ENCODE measurements around the gene PRSS53.
"Not testable (repeated sequence)": the region's sequence is repeated elsewhere in the genome, so short reads cannot be mapped to it uniquely, and the experiment has no call there.

Gene PRSS53

DNA sequence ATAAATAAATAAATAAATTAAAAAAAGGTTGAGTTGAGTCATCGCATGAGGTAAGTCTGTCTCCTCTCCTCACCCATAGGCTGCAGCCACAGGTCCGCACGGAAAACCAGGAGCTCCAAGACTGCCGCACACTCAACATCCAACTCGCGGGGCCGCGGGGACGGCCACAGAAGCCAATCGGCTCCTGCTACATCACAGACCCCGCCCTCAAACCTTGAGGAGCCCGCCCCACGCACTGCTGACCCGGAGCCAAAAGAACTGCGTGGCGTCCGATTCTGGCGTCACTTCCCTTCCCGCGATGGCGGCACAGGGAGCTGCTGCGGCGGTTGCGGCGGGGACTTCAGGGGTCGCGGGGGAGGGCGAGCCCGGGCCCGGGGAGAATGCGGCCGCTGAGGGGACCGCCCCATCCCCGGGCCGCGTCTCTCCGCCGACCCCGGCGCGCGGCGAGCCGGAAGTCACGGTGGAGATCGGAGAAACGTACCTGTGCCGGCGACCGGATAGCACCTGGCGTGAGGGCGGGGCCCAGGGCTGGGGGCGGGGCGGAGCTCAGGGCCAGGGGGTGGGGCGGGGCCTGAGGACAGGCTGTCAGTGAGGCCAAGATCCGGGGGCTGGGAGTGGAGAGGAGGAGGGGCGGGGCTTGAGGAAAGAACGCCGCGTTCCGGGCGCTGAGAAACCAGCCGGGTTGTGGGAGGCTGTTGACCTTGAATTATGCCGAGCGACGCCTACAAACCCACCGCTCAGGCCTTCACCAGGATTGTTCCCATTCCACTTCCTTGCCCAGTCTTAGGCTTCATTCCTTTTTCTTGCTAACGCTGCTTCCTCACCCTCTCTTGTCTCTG is 28.9 kb upstream of the PRSS53 start, which contains the start of gene KAT8:
TSS of gene KAT8 (plus strand) at position 281 of the 839 bp plus-strand sequence. CDS start at position 299, 18 bp downstream.
- DNase-seq: peak; percentile 93

DNA sequence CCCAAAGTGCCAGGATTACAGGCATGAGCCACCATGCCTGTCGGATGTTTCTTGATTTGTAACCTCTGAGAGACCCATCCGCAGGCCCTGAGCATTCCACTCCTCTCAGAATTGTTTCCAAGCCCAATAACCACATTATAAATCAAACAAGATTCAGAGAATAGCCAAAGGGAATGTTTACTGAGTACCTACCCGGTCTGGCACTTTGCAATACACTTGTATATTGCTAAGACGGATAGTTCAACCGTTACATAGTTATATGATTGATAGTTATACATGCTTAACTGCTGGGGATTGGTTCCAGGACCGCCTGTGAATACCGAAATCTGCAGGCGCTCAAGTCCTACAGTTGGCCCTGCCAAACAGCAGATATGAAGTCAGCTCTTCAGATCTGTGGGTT is 25.7 kb upstream of the PRSS53 start:
- no peak for DNase-seq

DNA sequence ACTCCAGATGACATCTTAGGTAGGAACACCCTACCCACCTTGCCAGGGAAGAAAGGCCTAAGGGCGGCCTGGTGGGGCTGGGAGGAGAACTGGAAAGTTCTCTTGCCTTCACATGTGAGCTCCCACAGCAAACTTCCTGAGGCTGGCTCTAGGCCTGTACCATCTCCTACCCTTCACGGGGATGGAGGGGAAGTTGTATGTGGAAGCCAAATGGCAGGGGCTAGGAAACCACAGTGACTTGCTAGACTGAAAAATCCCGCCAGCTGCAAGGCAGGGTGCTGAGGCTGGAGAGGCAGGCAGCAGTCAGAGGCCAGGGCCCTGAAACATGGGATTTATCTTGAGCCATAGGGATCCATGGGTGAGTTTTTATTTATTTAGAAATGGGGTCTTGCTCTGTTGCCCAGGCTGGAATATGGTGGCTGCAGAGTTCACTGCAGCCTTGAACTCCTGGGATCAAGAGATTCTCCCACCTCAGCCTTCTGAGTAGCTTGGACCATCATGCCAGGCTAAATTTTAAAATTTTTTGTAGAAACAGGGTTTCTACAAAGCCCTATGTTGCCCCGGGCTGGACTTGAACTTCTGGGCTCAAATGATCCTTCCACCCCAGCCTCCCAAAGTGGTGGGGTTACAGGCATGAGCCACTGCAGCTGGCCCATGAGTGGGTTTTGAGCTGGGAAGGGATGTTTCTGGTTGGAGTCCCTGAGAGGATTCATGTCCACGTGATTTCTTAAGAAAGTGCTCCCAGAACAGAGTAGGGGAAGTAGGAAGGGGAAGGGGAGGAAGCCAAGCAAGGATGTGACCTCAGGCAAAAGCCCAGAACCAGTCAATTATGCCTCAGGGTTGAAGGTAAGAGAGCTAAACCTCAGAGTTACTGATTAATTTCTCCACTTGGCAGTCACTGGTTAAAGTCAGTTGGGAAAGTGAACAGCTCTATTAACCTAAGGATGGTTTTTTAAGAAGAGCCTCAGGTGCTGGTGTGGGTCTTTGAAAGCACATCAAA is 24.7 kb upstream of the PRSS53 start:
- DNase-seq: no peak

DNA sequence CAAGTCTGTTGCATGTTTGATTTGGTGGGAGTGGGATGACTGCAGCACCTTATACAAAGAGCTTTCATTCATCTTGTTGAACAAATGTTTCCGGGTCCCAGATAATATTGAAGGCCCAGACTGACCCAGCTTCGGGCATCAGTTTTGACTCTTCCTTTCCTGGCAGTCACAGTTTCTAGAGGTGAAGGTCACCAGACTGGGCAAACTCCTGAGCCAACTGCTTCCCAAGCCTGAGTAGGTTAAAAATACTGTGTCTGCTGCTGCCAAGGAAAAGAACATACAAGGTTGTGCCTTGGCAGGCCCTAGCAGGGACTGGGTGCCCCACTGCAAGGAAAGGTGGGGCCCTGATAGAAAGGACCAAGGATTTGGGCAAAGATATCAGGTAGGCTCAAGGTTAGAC is 24.0 kb upstream of the PRSS53 start:
- DNase-seq: no peak

DNA sequence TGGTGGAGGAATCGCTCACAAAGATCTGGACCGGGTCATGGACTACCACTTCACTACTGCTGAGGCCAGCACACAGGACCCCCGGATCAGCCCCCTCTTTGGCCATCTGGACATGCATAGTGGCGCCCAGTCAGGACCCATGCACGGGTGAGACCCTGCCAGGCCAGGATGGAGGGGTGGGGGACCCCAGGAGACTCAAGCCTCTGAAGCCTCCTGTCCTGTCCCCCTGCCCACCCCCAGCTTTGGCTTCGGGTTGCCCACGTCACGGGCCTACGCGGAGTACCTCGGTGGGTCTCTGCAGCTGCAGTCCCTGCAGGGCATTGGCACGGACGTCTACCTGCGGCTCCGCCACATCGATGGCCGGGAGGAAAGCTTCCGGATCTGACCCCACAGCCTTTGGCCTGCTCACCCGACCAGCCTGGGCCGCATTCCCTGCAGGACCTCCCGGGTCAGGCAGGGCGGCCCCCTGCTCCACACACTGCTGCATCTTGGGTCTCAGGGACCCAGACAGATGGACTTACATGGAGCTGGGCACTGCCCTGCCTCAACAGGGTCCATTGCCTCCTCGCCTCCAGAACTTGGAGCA is 23.2 kb upstream of the PRSS53 start:
- DNase-seq: no peak

DNA sequence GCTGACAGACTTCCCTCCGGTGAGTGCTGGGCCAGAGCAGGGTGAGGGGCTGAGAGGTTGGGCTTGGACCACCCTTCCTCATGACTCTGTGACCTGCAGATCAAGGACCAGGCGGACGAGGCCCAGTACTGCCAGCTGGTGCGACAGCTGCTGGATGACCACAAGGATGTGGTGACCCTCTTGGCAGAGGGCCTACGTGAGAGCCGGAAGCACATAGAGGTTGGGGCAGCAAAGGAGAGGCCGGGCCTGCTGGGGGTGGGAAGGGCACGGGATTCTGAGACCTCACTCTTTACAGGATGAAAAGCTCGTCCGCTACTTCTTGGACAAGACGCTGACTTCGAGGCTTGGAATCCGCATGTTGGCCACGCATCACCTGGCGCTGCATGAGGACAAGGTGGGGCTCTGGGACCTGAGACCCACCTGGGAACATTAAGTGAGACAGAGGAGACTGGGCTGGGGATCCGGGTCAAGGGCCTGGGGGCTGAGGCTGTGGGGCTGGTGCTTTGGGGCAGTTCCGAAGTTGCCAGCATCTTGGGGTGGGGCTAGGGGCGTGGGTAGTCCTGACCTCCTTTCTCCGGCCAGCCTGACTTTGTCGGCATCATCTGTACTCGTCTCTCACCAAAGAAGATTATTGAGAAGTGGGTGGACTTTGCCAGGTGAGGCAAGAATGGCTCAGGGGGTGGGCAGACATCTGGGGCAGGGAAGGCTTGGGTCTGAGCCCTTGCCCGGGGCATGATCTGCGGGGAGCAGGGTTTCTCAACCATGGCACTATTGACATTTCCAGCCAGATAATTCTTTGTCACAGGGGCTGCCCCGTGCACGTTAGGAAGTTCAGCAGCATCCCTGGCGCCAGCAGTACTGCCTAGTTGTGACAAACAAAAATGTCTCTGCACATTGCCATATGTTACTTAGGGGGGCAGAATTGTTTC is 21.6 kb upstream of the PRSS53 start:
- DNase-seq: no peak

DNA sequence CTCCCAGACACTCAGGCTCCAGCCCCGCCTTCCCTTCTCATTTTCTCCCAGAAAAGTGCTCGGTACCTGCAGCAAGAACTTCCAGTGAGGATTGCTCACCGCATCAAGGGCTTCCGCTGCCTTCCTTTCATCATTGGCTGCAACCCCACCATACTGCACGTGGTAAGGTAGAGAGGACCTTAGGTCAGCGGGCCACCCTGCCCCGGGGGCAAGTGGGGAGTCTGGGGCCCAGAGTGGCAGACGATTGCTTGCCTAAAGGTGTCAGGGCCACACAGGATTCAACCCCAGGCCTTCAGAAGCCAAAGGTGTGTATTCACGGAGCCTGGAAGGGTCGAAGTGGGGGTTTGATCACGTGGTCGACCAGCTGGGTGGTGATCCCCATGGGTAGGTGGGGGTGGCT is 20.9 kb upstream of the PRSS53 start:
- DNase-seq: no peak

DNA sequence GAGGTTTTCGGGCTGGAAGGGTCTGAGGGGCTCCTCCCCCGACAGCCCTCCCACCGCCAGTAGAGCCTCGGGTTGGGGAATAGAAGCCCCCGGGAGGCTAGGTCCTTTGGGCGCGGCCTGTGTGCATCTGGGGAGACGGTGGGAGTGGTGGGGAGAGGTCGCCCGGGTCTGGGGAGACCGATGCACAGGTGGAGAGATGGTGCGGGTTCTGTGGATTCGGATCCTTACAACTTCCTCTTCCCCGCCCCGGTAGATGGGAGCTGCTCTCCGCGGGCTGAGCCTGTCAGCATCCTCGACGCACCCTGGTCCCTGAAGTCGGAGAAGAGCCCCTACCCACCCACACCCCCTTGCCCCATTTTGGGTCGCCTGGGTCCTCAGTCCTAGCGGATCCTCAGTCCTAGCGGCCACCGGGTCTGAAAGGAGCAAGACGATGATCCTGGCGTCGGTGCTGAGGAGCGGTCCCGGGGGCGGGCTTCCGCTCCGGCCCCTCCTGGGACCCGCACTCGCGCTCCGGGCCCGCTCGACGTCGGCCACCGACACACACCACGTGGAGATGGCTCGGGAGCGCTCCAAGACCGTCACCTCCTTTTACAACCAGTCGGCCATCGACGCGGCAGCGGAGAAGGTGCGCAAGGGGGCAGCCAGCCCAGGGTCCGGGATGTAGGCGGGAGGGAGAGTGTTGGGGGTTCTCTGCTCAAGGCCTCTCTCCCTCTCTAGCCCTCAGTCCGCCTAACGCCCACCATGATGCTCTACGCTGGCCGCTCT is 20.2 kb upstream of the PRSS53 start:
- DNase-seq: no peak

DNA sequence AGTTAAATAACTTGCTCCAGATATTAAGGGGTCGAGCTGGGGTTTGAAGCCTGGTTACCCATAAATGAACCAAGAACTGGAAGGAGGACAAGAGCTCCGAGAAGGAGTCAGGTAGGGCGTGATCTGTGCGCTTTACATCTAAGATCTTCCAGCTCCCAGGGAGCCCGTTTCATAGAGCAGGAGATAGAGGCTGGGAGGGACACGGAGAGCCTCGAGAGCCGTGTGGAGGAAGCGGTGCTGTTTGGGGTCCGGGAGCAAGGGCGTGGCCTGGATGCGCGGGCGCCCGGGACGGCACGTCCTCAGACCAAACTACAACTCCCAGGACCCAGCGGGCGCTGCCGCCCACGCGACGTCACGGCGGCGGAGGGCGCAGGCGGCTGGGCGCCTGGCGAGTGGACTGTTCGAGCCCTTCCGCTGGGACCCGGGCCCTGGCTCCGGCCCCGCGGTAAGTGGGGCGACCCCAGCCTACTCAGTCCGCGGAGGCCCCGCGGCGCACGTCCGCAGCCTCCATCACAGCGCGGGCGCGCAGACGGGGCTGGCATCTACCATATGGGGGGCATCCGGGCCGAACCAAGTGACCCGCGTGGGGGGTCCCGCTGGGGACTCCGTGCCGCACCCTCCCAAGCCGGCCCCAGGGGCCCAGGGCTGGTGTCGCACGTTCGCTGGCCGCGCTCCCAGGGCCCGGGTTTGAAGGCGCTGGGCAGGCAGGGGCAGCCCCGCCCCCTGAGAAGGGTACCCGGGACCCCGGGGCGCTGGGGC is 19.5 kb upstream of the PRSS53 start, which contains the start of gene BCKDK:
TSS of gene BCKDK (plus strand) at position 352 of the 759 bp plus-strand sequence. CDS start 838 bp downstream, outside the sequence.
- DNase-seq: peak; percentile 37

DNA sequence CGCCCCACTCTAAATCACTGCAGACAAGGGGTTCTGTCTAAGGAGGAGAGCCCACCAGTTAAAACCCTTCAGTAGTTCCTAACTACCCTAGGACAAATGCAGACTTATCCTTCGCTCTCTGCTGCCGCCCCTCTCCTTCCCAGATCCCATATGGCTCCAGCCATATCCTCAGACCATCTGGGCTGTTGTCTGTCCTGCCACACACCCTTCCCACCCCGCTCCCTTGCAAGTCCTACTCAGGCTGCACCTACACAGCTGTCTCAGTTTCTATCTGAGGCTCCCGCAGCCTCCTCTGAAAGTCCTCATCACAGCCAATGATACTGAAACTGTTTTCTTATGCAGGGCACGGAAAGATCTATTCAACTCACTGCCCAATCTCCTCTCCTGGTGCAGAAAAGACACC is 18.7 kb upstream of the PRSS53 start:
- no peak for DNase-seq

DNA sequence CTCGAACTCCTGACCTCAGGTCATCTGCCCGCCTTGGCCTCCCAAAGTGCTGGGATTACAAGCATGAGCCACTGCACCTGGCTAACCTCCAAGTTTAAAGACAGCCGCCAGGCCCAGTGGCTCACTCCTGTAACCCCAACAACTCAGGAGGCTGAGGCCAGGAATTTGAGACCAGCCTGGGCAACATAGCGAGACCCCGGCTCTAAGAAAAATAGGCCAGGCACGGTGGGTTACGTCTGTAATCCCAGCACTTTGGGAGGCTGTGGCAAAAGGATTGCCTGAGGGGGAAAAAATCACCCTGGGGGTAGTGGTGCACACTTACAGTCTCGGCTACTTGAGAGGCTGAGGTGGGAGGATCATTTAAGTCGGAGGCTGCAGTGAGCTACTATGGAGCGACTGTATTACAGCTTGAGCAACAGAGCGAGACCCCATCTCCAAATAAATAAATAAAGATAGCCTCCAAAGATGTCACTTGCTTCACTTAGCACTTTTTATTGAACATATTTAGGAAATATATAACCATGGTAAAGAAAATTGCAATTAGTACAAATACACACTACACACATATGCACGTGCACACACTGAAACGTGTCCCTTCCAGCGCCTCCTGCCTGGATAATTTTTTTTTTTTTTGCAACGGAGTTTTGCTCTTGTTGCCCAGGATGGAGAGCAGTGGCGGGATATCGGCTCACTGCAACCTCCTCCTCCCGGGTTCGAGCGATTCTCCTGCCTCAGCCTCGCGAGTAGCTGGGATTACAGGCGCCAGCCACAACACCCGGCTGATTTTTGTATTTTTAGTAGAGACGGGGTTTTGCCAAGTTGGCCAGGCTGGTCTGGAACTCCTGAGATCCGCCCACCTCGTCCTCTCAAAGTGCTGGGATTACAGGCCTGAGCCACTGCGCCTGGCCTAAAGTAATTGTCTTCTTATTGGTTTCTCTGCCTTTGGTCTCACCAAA is 18.0 kb upstream of the PRSS53 start:
- no peak for DNase-seq

DNA sequence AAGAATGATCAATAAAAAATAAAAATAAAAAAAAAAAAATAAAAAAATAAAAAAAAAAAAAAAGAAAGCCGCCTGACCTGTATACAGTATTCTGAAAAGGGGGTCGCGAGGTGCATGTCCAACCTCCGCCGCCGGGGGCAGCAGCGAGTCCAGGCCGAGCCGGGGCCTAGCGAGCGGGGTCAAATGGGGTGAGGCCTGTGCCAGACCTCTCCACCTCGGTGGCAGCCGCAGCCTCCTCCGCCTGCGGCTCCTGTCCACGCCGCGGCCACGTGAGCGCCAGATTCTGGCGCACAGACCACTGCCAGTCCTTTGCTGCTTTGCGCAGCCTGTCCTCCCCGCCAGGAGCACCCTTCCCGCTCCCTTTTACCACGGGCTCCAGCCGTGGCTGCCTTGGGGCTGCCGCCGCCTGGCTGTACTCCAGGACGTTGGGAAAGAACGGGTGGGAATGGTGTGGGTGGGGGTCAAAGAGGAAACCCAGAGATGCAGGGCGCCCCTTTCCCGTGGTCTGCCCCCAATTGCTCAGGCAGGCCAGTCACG is 17.0 kb upstream of the PRSS53 start:
- DNase-seq: peak; percentile 36

DNA sequence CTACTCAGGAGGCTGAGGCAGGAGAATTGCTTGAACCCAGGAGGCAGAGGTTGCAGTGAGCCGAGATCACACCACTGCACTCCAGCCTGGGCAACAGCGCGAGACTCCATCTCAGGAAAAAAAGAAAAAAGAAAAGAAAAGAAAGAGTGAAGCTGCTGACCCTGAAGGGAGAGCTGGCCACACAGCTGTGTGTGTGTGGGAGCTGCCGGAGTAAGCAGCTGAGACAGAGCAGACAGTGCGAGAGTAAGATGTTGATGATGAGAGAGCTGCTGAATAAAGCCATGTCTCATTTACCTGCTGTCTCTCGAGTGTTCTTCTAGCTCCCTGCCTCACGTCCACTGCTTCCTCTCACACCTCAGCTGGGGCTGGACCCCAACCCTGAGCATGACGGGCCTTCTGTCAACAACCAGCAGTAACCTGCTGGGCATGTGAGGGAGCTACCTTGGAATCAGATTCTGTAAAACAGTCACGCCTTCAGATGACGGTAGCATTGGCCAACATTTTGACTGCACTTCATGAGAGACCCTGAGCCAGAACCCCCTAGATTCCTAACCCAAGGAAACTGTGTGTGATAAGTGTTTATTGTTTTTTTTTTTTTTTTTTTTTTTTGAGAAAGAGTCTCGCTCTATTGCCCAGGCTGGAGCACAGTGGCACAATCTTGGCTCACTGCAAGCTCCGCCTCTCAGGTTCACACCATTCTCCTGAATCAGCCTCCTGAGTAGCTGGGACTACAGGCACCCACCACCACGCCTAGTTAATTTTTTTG is 12.3 kb upstream of the PRSS53 start:
- DNase-seq: not testable (repeated sequence)

DNA sequence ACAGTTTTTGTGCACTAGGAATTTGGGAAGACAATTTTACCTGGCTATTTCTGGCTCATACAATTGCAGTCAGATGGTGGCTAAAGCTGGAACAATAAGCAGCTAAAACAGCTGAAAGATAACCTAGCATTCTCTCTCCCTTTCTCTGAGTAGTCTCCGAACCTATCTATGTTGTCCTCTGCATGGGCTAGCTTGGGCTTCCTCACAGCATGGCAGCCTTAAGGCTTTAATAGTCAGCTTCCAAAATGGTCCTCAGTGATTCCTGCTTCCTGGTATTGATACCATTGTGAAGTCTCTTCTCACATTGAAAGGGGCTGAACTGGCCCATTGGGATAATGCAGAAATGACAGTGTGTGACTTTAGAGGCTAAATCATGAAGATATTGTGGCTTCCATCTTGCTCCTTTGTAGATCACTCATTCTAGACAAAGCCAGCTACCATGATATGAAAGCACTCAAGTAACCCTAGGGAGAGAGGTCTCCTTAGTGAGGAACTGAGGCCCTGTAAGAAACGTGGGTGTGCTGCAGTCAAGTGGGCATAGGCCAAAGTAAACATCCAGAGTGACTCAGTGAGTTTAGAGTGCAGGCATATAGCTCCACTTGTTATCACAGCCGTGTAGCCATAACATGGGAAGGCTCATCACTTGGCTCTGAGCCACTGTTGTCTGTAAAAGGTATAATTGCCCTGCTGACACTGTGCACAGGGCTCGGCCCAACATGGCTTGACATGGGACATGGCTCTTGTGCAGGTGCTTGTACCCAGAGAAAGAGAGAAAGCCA is 11.3 kb upstream of the PRSS53 start:
- no peak for DNase-seq

DNA sequence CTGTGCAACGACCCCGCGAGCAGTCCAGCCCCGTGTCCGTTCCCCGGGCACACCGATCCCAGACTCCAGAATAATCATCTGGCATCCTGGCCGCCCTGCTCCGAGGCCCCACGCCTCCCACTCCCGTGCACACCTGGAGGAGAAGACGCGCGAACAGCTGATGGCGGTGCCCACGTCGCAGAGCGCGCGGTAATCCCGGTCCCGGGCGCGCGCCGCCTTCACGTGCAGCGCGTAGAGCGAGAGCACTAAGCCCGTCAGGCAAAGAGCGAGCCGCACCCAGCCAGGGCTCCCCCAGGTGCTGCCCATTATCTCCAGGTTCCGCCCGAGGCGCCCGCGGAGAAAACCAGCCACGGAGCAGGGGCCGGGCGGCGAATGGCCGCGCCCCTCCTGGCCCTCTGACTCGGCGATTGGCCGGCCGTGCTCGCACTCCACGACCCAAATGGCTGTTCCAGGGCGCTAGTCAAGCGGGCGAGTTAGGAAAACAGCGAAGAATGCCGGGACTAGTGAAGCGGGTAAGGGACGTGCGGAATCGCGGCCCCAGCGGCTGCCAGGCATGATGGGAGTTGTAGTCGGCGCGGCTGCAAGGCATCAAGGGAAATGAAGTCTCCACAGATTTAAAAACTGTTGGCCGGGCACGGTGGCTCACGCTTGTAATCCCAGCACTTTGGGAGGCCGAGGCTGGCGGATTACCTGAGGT is 5.8 kb upstream of the PRSS53 start, which contains the start of gene VKORC1:
TSS of gene VKORC1 (minus strand) at position 374 of the 697 bp plus-strand sequence. CDS start at position 306, 68 bp downstream.
- peak; percentile 88 for DNase-seq

DNA sequence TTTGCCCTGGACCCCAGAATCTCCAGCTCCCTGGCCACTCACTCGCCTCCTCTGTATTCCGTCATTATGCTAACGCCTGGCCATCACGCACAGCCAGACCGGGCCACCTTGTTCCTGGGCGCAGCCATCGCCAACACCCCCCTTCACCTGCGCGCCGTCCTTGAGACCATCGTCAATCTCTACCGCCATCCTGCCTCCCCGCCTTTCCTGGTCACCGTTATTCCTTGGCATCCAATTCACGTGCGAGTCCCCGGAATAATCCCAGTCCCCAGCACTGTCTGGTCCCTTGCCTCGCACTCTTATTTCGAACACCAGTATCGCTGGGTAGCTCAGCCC is 5.3 kb upstream of the PRSS53 start:
- DNase-seq: no peak
